ENCODE results near the gene EIF4G3. TPM values are rescaled to one million over a fixed set of nuclear protein-coding genes. Genes with fewer than 3 reads are reported as not detected.
A peak's percentile ranks its signal among the peaks of the same experiment; 100 is the strongest.

Gene EIF4G3
- total and polyA plus RNA-seq, 5 experiments from 2014 or later: 4.0 to 16.5 (median 7.9) TPM

GRCh38 chr1:20998826-20999225 lies 177.9 kb downstream of the EIF4G3 start:
- no peaks in the 10 kb centered on the region for H3K4me1 Mint-ChIP-seq
- H3K27me3 Mint-ChIP-seq: no peaks in the 10 kb centered on the region
- no peak overlapping the region for H3K4me3 Mint-ChIP-seq
- POLR2A ChIA-PET: no interaction called here
- no peak overlapping the region for H3K27ac Mint-ChIP-seq
- peaks cover 0 to 24% (median 10%) of the 10 kb centered on the region in 3 donors for H3K36me3 Mint-ChIP-seq
- no peaks in the 10 kb centered on the region for H3K9me3 Mint-ChIP-seq
- ATAC-seq: no peak
- no peak for DNase-seq

GRCh38 chr1:20997602-20998224 lies 179.0 kb downstream of the EIF4G3 start:
- Mint-ChIP-seq H3K4me3 (no peak overlapping the region), H3K27me3 (no peaks in the 10 kb centered on the region), H3K27ac (no peak overlapping the region), H3K9me3 (no peaks in the 10 kb centered on the region), H3K4me1 (peaks cover 0 to 3% (median 0%) of the 10 kb centered on the region in 4 donors), H3K36me3 (peaks cover 0 to 24% (median 10%) of the 10 kb centered on the region in 3 donors)
- POLR2A ChIA-PET: no interaction called here
- DNase-seq (no peak), ATAC-seq (no peak)

- H3K9me3 Mint-ChIP-seq: no peaks in the 10 kb centered on the region
- peaks cover 0 to 10% (median 5%) of the 10 kb centered on the region in 4 donors for H3K4me1 Mint-ChIP-seq
- H3K27me3 Mint-ChIP-seq: no peaks in the 10 kb centered on the region
- H3K36me3 Mint-ChIP-seq: peaks cover 0 to 22% (median 10%) of the 10 kb centered on the region in 3 donors
- no peak overlapping the region for H3K4me3 Mint-ChIP-seq
- H3K27ac Mint-ChIP-seq: no peak overlapping the region
- ATAC-seq: no peak
- POLR2A ChIA-PET: no interaction called here
- no peak for DNase-seq
Observed at GRCh38 chr1:20996554-20996953, 180.1 kb downstream of the EIF4G3 start.

GRCh38 chr1:20993716-20994575 lies 182.8 kb downstream of the EIF4G3 start:
- no peaks in the 10 kb centered on the region for H3K9me3 Mint-ChIP-seq
- no peak overlapping the region for H3K4me3 Mint-ChIP-seq
- POLR2A ChIA-PET: no interaction called here
- DNase-seq (no peak), ATAC-seq (no peak)
- no peaks in the 10 kb centered on the region for H3K27me3 Mint-ChIP-seq
- no peak overlapping the region for H3K27ac Mint-ChIP-seq
- peaks cover 0 to 10% (median 5%) of the 10 kb centered on the region in 4 donors for H3K4me1 Mint-ChIP-seq
- peaks cover 0 to 13% (median 0%) of the 10 kb centered on the region in 3 donors for H3K36me3 Mint-ChIP-seq

- peak overlapping the region in 3 of 10 donors; percentile 12 to 58 (median 17) for H3K27ac Mint-ChIP-seq
- POLR2A ChIA-PET: no interaction called here
- ATAC-seq: no peak
Observed at GRCh38 chr1:20992322-20993056, 184.2 kb downstream of the EIF4G3 start.

GRCh38 chr1:20988943-20989342 lies 187.8 kb downstream of the EIF4G3 start:
- ATAC-seq: no peak
- no peaks in the 10 kb centered on the region for H3K27me3 Mint-ChIP-seq
- POLR2A ChIA-PET: no interaction called here
- no peaks in the 10 kb centered on the region for H3K9me3 Mint-ChIP-seq
- peaks cover 0 to 10% (median 6%) of the 10 kb centered on the region in 4 donors for H3K4me1 Mint-ChIP-seq
- H3K4me3 Mint-ChIP-seq: no peak overlapping the region
- DNase-seq: no peak
- H3K27ac Mint-ChIP-seq: no peak overlapping the region
- H3K36me3 Mint-ChIP-seq: peaks cover 0 to 6% (median 0%) of the 10 kb centered on the region in 3 donors

More at GRCh38 chr1:20992322-20993056, 184.2 kb downstream of the EIF4G3 start:
- DNase-seq: no peak
- H3K9me3 Mint-ChIP-seq: no peaks in the 10 kb centered on the region
- H3K36me3 Mint-ChIP-seq: peaks cover 0 to 10% (median 0%) of the 10 kb centered on the region in 3 donors
- H3K27me3 Mint-ChIP-seq: no peaks in the 10 kb centered on the region
- peaks cover 0 to 10% (median 5%) of the 10 kb centered on the region in 4 donors for H3K4me1 Mint-ChIP-seq
- no peak overlapping the region for H3K4me3 Mint-ChIP-seq

GRCh38 chr1:20987831-20988825 lies 188.6 kb downstream of the EIF4G3 start:
- Mint-ChIP-seq H3K36me3 (peaks cover 0 to 6% (median 0%) of the 10 kb centered on the region in 3 donors), H3K27ac (no peak overlapping the region), H3K27me3 (no peaks in the 10 kb centered on the region), H3K4me1 (peaks cover 0 to 10% (median 6%) of the 10 kb centered on the region in 4 donors), H3K4me3 (no peak overlapping the region), H3K9me3 (no peaks in the 10 kb centered on the region)
- DNase-seq (no peak), ATAC-seq (no peak)
- POLR2A ChIA-PET: no interaction called here

GRCh38 chr1:20983297-20983889 lies 193.3 kb downstream of the EIF4G3 start:
- Mint-ChIP-seq H3K27me3 (no peaks in the 10 kb centered on the region), H3K9me3 (no peaks in the 10 kb centered on the region), H3K4me1 (peaks cover 0 to 2% (median 0%) of the 10 kb centered on the region in 4 donors), H3K36me3 (peaks cover 0 to 14% (median 5%) of the 10 kb centered on the region in 3 donors), H3K27ac (no peak overlapping the region), H3K4me3 (no peak overlapping the region)
- POLR2A ChIA-PET: no interaction called here
- DNase-seq (no peak), ATAC-seq (no peak)

- no peaks in the 10 kb centered on the region for H3K9me3 Mint-ChIP-seq
- peaks cover 0 to 16% (median 7%) of the 10 kb centered on the region in 3 donors for H3K36me3 Mint-ChIP-seq
- H3K27ac Mint-ChIP-seq: no peak overlapping the region
- H3K4me3 Mint-ChIP-seq: no peak overlapping the region
- DNase-seq (no peak), ATAC-seq (no peak)
- H3K4me1 Mint-ChIP-seq: peaks cover 0 to 1% (median 0%) of the 10 kb centered on the region in 4 donors
- POLR2A ChIA-PET: no interaction called here
- no peaks in the 10 kb centered on the region for H3K27me3 Mint-ChIP-seq
Observed at GRCh38 chr1:20982316-20982715, 194.4 kb downstream of the EIF4G3 start.

GRCh38 chr1:20981915-20982314 lies 194.8 kb downstream of the EIF4G3 start:
- H3K9me3 Mint-ChIP-seq: no peaks in the 10 kb centered on the region
- no peak overlapping the region for H3K27ac Mint-ChIP-seq
- no peak for DNase-seq
- peaks cover 0 to 16% (median 7%) of the 10 kb centered on the region in 3 donors for H3K36me3 Mint-ChIP-seq
- ATAC-seq: no peak
- H3K4me1 Mint-ChIP-seq: peaks cover 0 to 1% (median 0%) of the 10 kb centered on the region in 4 donors
- H3K27me3 Mint-ChIP-seq: no peaks in the 10 kb centered on the region
- POLR2A ChIA-PET: no interaction called here
- no peak overlapping the region for H3K4me3 Mint-ChIP-seq

- H3K4me1 Mint-ChIP-seq: no peaks in the 10 kb centered on the region
- H3K27me3 Mint-ChIP-seq: no peaks in the 10 kb centered on the region
- no peaks in the 10 kb centered on the region for H3K9me3 Mint-ChIP-seq
- DNase-seq (no peak), ATAC-seq (no peak)
- H3K36me3 Mint-ChIP-seq: peaks cover 0 to 16% (median 7%) of the 10 kb centered on the region in 3 donors
- POLR2A ChIA-PET: no interaction called here
- H3K4me3 Mint-ChIP-seq: no peak overlapping the region
- H3K27ac Mint-ChIP-seq: no peak overlapping the region
Observed at GRCh38 chr1:20980051-20980450, 196.6 kb downstream of the EIF4G3 start.

- Mint-ChIP-seq H3K36me3 (peaks cover 0 to 29% (median 7%) of the 10 kb centered on the region in 3 donors), H3K27me3 (no peaks in the 10 kb centered on the region), H3K9me3 (no peaks in the 10 kb centered on the region), H3K27ac (no peak overlapping the region), H3K4me1 (no peaks in the 10 kb centered on the region), H3K4me3 (no peak overlapping the region)
- DNase-seq (no peak), ATAC-seq (no peak)
- POLR2A ChIA-PET: no interaction called here
Observed at GRCh38 chr1:20978413-20978812, 198.3 kb downstream of the EIF4G3 start.
